ENCODE measurements around the gene UBXN10.

GRCh38 chr1:20182415-20182814, 3.5 kb upstream of the UBXN10 start:
- TF ChIP-seq POLR2A (IDR thresholded peaks at IDR 0.05; ENCODE audit: low read length) (no peak), GATA1 (IDR thresholded peaks at IDR 0.05; ENCODE audit: low read depth, low read length) (no peak)

Data from erythroblast (primary cell).